HL-60 (cell line): ENCODE results near the gene TRMT44.

Source experiments
- DNase-seq, 2 experiments: peaks; one replicate each; pipeline ENCODE4 v3.0.0-alpha.2; 2010 to 2020; ENCODE audit warnings: low read depth in 1 of 2, low spot score in 1 of 2
- H3K27ac ChIP-seq: fragments of 250-450 bp; sonication (Bioruptor Pico); replicated peaks from 2 replicates; pipeline ENCODE4 v1.5.1; 2020; ENCODE audit warnings: mild to moderate bottlenecking, moderate library complexity
- H3K27me3 ChIP-seq: fragments of 250-450 bp; sonication (Bioruptor Pico); 2 replicates; pipeline ENCODE4 v1.5.1; 2021; ENCODE audit warnings: mild to moderate bottlenecking, moderate library complexity; ENCODE audit not compliant: insufficient read depth, poor library complexity, severe bottlenecking
- H3K4me3 ChIP-seq: replicated peaks from 2 replicates; pipeline ENCODE4 v1.5.1; 2011; ENCODE audit warnings: mild to moderate bottlenecking, control low read depth, low read length; ENCODE audit not compliant: insufficient read depth
- CTCF ChIP-seq: IDR thresholded peaks from one replicate; pipeline ENCODE4 v1.5.1; 2011; ENCODE audit warnings: low read length, control low read depth, inconsistent platforms; ENCODE audit not compliant: insufficient read depth
- GABPA ChIP-seq: IDR thresholded peaks from 2 replicates; pipeline ENCODE4 v1.6.1; 2012; ENCODE audit warnings: low read depth
- POLR2AphosphoS5 ChIP-seq: IDR thresholded peaks from 2 replicates; pipeline ENCODE4 v1.6.1; 2012; ENCODE audit warnings: low read depth
- REST ChIP-seq: IDR thresholded peaks from 2 replicates; pipeline ENCODE4 v1.6.1; 2012; ENCODE audit warnings: low read depth; ENCODE audit not compliant: insufficient replicate concordance
- SPI1 ChIP-seq: IDR thresholded peaks from 2 replicates; pipeline ENCODE4 v1.6.1; 2012; ENCODE audit warnings: low read depth, mild to moderate bottlenecking, borderline replicate concordance

The TRMT44 gene

GRCh38 chr4:8422327-8422726 lies 18.2 kb upstream of the TRMT44 start:
- DNase-seq, result no peak
- no peak overlapping the region; the same call in 1 of the 2 replicates for H3K27ac ChIP-seq
- no peaks in the 10 kb centered on the region for H3K27me3 ChIP-seq
- TF ChIP-seq POLR2AphosphoS5 (no peak), SPI1 (no peak), REST (no peak), GABPA (no peak), CTCF (no peak)
- H3K4me3 ChIP-seq, result no peak overlapping the region

- DNase-seq, result no peak
- no peak overlapping the region for H3K4me3 ChIP-seq
- no peaks in the 10 kb centered on the region for H3K27me3 ChIP-seq
- no peak overlapping the region for H3K27ac ChIP-seq
- TF ChIP-seq REST, result no peak
- TF ChIP-seq CTCF, result no peak
- no peak for TF ChIP-seq SPI1
- TF ChIP-seq GABPA, result no peak
- no peak for TF ChIP-seq POLR2AphosphoS5
Observed at GRCh38 chr4:8422786-8423185, 17.8 kb upstream of the TRMT44 start.

- Histone ChIP-seq H3K4me3 (peak overlapping the region; percentile 68), H3K27ac (peak overlapping the region; percentile 73; the same call in 1 of the 2 replicates), H3K27me3 (no peaks in the 10 kb centered on the region)
- TF ChIP-seq CTCF, result no peak
- TF ChIP-seq POLR2AphosphoS5, result no peak
- TF ChIP-seq GABPA, result no peak
- TF ChIP-seq SPI1, result no peak
- TF ChIP-seq REST, result no peak
- no peak for DNase-seq
Observed at GRCh38 chr4:8427262-8427661, 13.3 kb upstream of the TRMT44 start.
